Measurements from ENCODE around the gene TFEB. TPM values are rescaled to one million over a fixed set of nuclear protein-coding genes. Genes with fewer than 3 reads are reported as not detected.

The TFEB gene
- total RNA-seq, 1 experiment from 2014 or later = 3.4 TPM

GRCh38 chr6:41657131-41658094, 78.0 kb downstream of the TFEB start:
- no peaks in the 10 kb centered on the region for H3K9me3 ChIP-seq (replicated peaks)
- no peaks in the 10 kb centered on the region for H3K4me1 ChIP-seq (replicated peaks)
- no peak for DNase-seq (ENCODE audit: low read depth in 1 of 2, low spot score in 2 of 2)
- H3K36me3 ChIP-seq = no peaks in the 10 kb centered on the region
- H3K4me3 ChIP-seq = no peak overlapping the region
- H3K27ac ChIP-seq = no peak overlapping the region
- peaks cover 7% of the 10 kb centered on the region; the same call in 1 of the 2 replicates for H3K27me3 ChIP-seq (replicated peaks)

GRCh38 chr6:41656002-41656691, 79.3 kb downstream of the TFEB start:
- Histone ChIP-seq H3K27ac (no peak overlapping the region), H3K36me3 (no peaks in the 10 kb centered on the region), H3K27me3 (replicated peaks) (no peaks in the 10 kb centered on the region), H3K4me1 (replicated peaks) (no peaks in the 10 kb centered on the region), H3K4me3 (no peak overlapping the region), H3K9me3 (replicated peaks) (no peaks in the 10 kb centered on the region)
- no peak for DNase-seq (ENCODE audit: low read depth in 1 of 2, low spot score in 2 of 2)

- Histone ChIP-seq H3K4me3 (no peak overlapping the region), H3K36me3 (no peaks in the 10 kb centered on the region), H3K27me3 (replicated peaks) (no peaks in the 10 kb centered on the region), H3K9me3 (replicated peaks) (no peaks in the 10 kb centered on the region), H3K4me1 (replicated peaks) (no peaks in the 10 kb centered on the region), H3K27ac (no peak overlapping the region)
- no peak for DNase-seq (ENCODE audit: low read depth in 1 of 2, low spot score in 2 of 2)
These were observed 79.8 kb downstream of the TFEB start for GRCh38 chr6:41655646-41656001.

- Histone ChIP-seq H3K4me1 (replicated peaks) (no peaks in the 10 kb centered on the region), H3K36me3 (no peaks in the 10 kb centered on the region), H3K27me3 (replicated peaks) (no peaks in the 10 kb centered on the region), H3K4me3 (no peak overlapping the region), H3K27ac (no peak overlapping the region), H3K9me3 (replicated peaks) (no peaks in the 10 kb centered on the region)
- DNase-seq (ENCODE audit: low read depth in 1 of 2, low spot score in 2 of 2) = no peak
These were observed 80.2 kb downstream of the TFEB start for GRCh38 chr6:41655176-41655575.

- H3K27ac ChIP-seq = no peak overlapping the region
- H3K4me1 ChIP-seq (replicated peaks) = no peaks in the 10 kb centered on the region
- H3K4me3 ChIP-seq = no peak overlapping the region
- no peaks in the 10 kb centered on the region for H3K36me3 ChIP-seq
- H3K27me3 ChIP-seq (replicated peaks) = no peaks in the 10 kb centered on the region
- H3K9me3 ChIP-seq (replicated peaks) = no peaks in the 10 kb centered on the region
- no peak for DNase-seq (ENCODE audit: low read depth in 1 of 2, low spot score in 2 of 2)
These were observed 80.7 kb downstream of the TFEB start for GRCh38 chr6:41654698-41655151.

- Histone ChIP-seq H3K27me3 (replicated peaks) (no peaks in the 10 kb centered on the region), H3K4me1 (replicated peaks) (no peaks in the 10 kb centered on the region), H3K27ac (no peak overlapping the region), H3K9me3 (replicated peaks) (no peaks in the 10 kb centered on the region), H3K36me3 (no peaks in the 10 kb centered on the region), H3K4me3 (no peak overlapping the region)
- no peak for DNase-seq (ENCODE audit: low read depth in 1 of 2, low spot score in 2 of 2)
These were observed 81.2 kb downstream of the TFEB start for GRCh38 chr6:41654151-41654697.

GRCh38 chr6:41653691-41654090, 81.7 kb downstream of the TFEB start:
- no peaks in the 10 kb centered on the region for H3K27me3 ChIP-seq (replicated peaks)
- no peaks in the 10 kb centered on the region for H3K4me1 ChIP-seq (replicated peaks)
- no peaks in the 10 kb centered on the region for H3K36me3 ChIP-seq
- no peaks in the 10 kb centered on the region for H3K9me3 ChIP-seq (replicated peaks)
- no peak for DNase-seq (ENCODE audit: low read depth in 1 of 2, low spot score in 2 of 2)
- H3K27ac ChIP-seq = no peak overlapping the region
- H3K4me3 ChIP-seq = no peak overlapping the region

- H3K9me3 ChIP-seq (replicated peaks) = no peaks in the 10 kb centered on the region
- no peak overlapping the region for H3K4me3 ChIP-seq
- no peaks in the 10 kb centered on the region for H3K27me3 ChIP-seq (replicated peaks)
- no peaks in the 10 kb centered on the region for H3K36me3 ChIP-seq
- no peak overlapping the region for H3K27ac ChIP-seq
- no peak for DNase-seq (ENCODE audit: low read depth in 1 of 2, low spot score in 2 of 2)
- no peaks in the 10 kb centered on the region for H3K4me1 ChIP-seq (replicated peaks)
These were observed 82.3 kb downstream of the TFEB start for GRCh38 chr6:41652866-41653652.

- H3K4me1 ChIP-seq (replicated peaks) = no peaks in the 10 kb centered on the region
- no peak overlapping the region for H3K4me3 ChIP-seq
- DNase-seq (ENCODE audit: low read depth in 1 of 2, low spot score in 2 of 2) = no peak
- H3K36me3 ChIP-seq = no peaks in the 10 kb centered on the region
- no peaks in the 10 kb centered on the region for H3K9me3 ChIP-seq (replicated peaks)
- no peak overlapping the region for H3K27ac ChIP-seq
- no peaks in the 10 kb centered on the region for H3K27me3 ChIP-seq (replicated peaks)
These were observed 83.3 kb downstream of the TFEB start for GRCh38 chr6:41651962-41652657.

- Histone ChIP-seq H3K4me3 (no peak overlapping the region), H3K4me1 (replicated peaks) (no peaks in the 10 kb centered on the region), H3K27me3 (replicated peaks) (no peaks in the 10 kb centered on the region), H3K36me3 (no peaks in the 10 kb centered on the region), H3K27ac (no peak overlapping the region), H3K9me3 (replicated peaks) (no peaks in the 10 kb centered on the region)
- DNase-seq (ENCODE audit: low read depth in 1 of 2, low spot score in 2 of 2) = no peak
These were observed 84.0 kb downstream of the TFEB start for GRCh38 chr6:41651246-41651961.

- Histone ChIP-seq H3K4me3 (no peak overlapping the region), H3K27ac (no peak overlapping the region), H3K9me3 (replicated peaks) (no peaks in the 10 kb centered on the region), H3K36me3 (no peaks in the 10 kb centered on the region), H3K27me3 (replicated peaks) (no peaks in the 10 kb centered on the region), H3K4me1 (replicated peaks) (no peaks in the 10 kb centered on the region)
- DNase-seq (ENCODE audit: low read depth in 1 of 2, low spot score in 2 of 2) = no peak
These were observed 85.3 kb downstream of the TFEB start for GRCh38 chr6:41650120-41650519.

- Histone ChIP-seq H3K4me1 (replicated peaks) (no peaks in the 10 kb centered on the region), H3K9me3 (replicated peaks) (no peaks in the 10 kb centered on the region), H3K27me3 (replicated peaks) (no peaks in the 10 kb centered on the region), H3K27ac (no peak overlapping the region), H3K36me3 (no peaks in the 10 kb centered on the region), H3K4me3 (no peak overlapping the region)
- no peak for DNase-seq (ENCODE audit: low read depth in 1 of 2, low spot score in 2 of 2)
These were observed 85.8 kb downstream of the TFEB start for GRCh38 chr6:41649596-41649995.
